Neural cell (in vitro differentiated cells): ENCODE results near the gene MPDZ.

Experiments used
- CTCF ChIP-seq: fragments of 450-650 bp; IDR thresholded peaks from 2 replicates; pipeline ENCODE4 v1.5.1; 2014; ENCODE audit warnings: antibody characterized with exemption, mild to moderate bottlenecking, moderate library complexity; ENCODE audit not compliant: poor library complexity, severe bottlenecking
- EP300 ChIP-seq: fragments of 450-650 bp; conservative IDR thresholded peaks from 2 replicates; pipeline ENCODE4 v1.6.1; 2014; ENCODE audit warnings: antibody characterized with exemption, mild to moderate bottlenecking, moderate library complexity; ENCODE audit not compliant: poor library complexity, severe bottlenecking
- EZH2 ChIP-seq: fragments of 200-600, 300-800 bp; shearing (Covaris generic), sonication (generic); IDR thresholded peaks from 2 replicates; pipeline ENCODE4 v1.6.1; 2014; ENCODE audit warnings: antibody characterized with exemption, low read length, borderline replicate concordance, mild to moderate bottlenecking; ENCODE audit not compliant: insufficient read depth, poor library complexity, severe bottlenecking
- POLR2AphosphoS5 ChIP-seq: IDR thresholded peaks from 2 replicates; pipeline ENCODE4 v1.6.1; 2012
- REST ChIP-seq: IDR thresholded peaks from 2 replicates; pipeline ENCODE4 v1.6.1; 2012; ENCODE audit warnings: borderline replicate concordance
- SMC3 ChIP-seq: fragments of 450-650 bp; conservative IDR thresholded peaks from 2 replicates; pipeline ENCODE4 v1.6.1; 2014; ENCODE audit warnings: antibody characterized with exemption, mild to moderate bottlenecking, moderate library complexity; ENCODE audit not compliant: poor library complexity

GRCh38 chr9:13205824-13206223 lies 73.7 kb downstream of the MPDZ start:
- TF ChIP-seq SMC3 (no peak), CTCF (no peak), POLR2AphosphoS5 (no peak), EP300 (no peak), EZH2 (no peak), REST (no peak)
